ENCODE measurements around the gene DMRTC2.

GRCh38 chr19:41895745-41896580 is 51.1 kb downstream of the DMRTC2 start:
- no peak for TF ChIP-seq CTCF (IDR thresholded peaks at IDR 0.05; ENCODE audit: insufficient read depth, low read depth, low read length)
- no peak for TF ChIP-seq EZH2 (IDR thresholded peaks at IDR 0.05; ENCODE audit: insufficient read depth, low read length)
